Liver (tissue), 9 donors: ENCODE measurements around the gene NIM1K. TPM values are rescaled to one million over a fixed set of nuclear protein-coding genes. Genes with fewer than 3 reads are reported as not detected.

ENCODE experiments used
- DNase-seq: peaks from one replicate; pipeline ENCODE4 v3.0.0-alpha.2; 2017; ENCODE audit warnings: low spot score
- H3K27ac ChIP-seq, 2 donors: one replicate each; pipeline ENCODE4 v1.7.0; 2013; ENCODE audit warnings: inconsistent platforms in 2 of 2, low read length in 2 of 2, control low read depth in 1 of 2, low read depth in 1 of 2, mild to moderate bottlenecking in 1 of 2
- H3K27me3 ChIP-seq, 4 donors: one replicate each; pipeline versions ENCODE4 v1.6.1 to v1.7.0; 2013; ENCODE audit warnings: low read length in 3 of 4, inconsistent platforms in 1 of 4, mild to moderate bottlenecking in 1 of 4, moderate library complexity in 1 of 4; ENCODE audit not compliant: control insufficient read depth in 4 of 4, insufficient read depth in 4 of 4
- H3K36me3 ChIP-seq, 4 donors: one replicate each; pipeline versions ENCODE4 v1.6.1 to v1.7.0; 2013; ENCODE audit warnings: low read length in 3 of 4, mild to moderate bottlenecking in 3 of 4, low read depth in 1 of 4, moderate library complexity in 1 of 4; ENCODE audit not compliant: control insufficient read depth in 4 of 4, insufficient read depth in 3 of 4
- H3K4me1 ChIP-seq, 4 donors: one replicate each; pipeline versions ENCODE4 v1.6.1 to v1.7.0; 2013; ENCODE audit warnings: low read length in 3 of 4, mild to moderate bottlenecking in 3 of 4, moderate library complexity in 1 of 4; ENCODE audit not compliant: control insufficient read depth in 4 of 4, insufficient read depth in 4 of 4
- H3K4me3 ChIP-seq, 3 donors: one replicate each; pipeline versions ENCODE4 v1.6.1 to v1.7.0; 2013; ENCODE audit warnings: low read length in 3 of 3, control low read depth in 1 of 3, low read depth in 1 of 3, mild to moderate bottlenecking in 1 of 3
- H3K9ac ChIP-seq, 2 donors: one replicate each; pipeline ENCODE4 v1.7.0; 2013; ENCODE audit warnings: low read length in 2 of 2, mild to moderate bottlenecking in 2 of 2, moderate library complexity in 2 of 2, control low read depth in 1 of 2, low read depth in 1 of 2
- H3K9me3 ChIP-seq, 4 donors: one replicate each; pipeline versions ENCODE4 v1.6.1 to v1.7.0; 2013; ENCODE audit warnings: low read length in 3 of 4; ENCODE audit not compliant: control insufficient read depth in 4 of 4
- ATF3 ChIP-seq: IDR thresholded peaks from 2 replicates; pipeline ENCODE4 v1.6.1; 2016; ENCODE audit warnings: antibody characterized with exemption
- CTCF ChIP-seq: fragments of 150-350 bp; IDR thresholded peaks from 2 replicates; pipeline ENCODE4 v1.5.1; 2017; ENCODE audit warnings: improper control_type of control experiment, low read depth, low read length; ENCODE audit not compliant: missing input control
- EGR1 ChIP-seq, 2 donors: IDR thresholded peaks; 2 replicates each; pipeline ENCODE4 v1.6.1; 2016 to 2018; ENCODE audit warnings: antibody characterized with exemption in 2 of 2, low read depth in 2 of 2
- FOXA1 ChIP-seq: IDR thresholded peaks from 2 replicates; pipeline ENCODE4 v1.6.1; 2016; ENCODE audit warnings: antibody characterized with exemption
- FOXA2 ChIP-seq: IDR thresholded peaks from 2 replicates; pipeline ENCODE4 v1.6.1; 2016; ENCODE audit warnings: antibody characterized with exemption
- GABPA ChIP-seq, 2 donors: IDR thresholded peaks in 1 of 2; conservative IDR thresholded peaks in 1 of 2; 2 replicates each; pipeline ENCODE4 v1.6.1; 2016; ENCODE audit warnings: antibody characterized with exemption in 2 of 2, mild to moderate bottlenecking in 1 of 2, moderate library complexity in 1 of 2
- HNF4A ChIP-seq, 2 donors: conservative IDR thresholded peaks; 2 replicates each; pipeline ENCODE4 v1.6.1; 2016; ENCODE audit warnings: antibody characterized with exemption in 2 of 2, mild to moderate bottlenecking in 2 of 2
- HNF4G ChIP-seq: IDR thresholded peaks from 2 replicates; pipeline ENCODE4 v1.6.1; 2016; ENCODE audit warnings: antibody characterized with exemption
- JUND ChIP-seq, 2 donors: IDR thresholded peaks; 2 replicates each; pipeline ENCODE4 v1.6.1; 2016; ENCODE audit warnings: antibody characterized with exemption in 2 of 2
- MAX ChIP-seq: IDR thresholded peaks from 2 replicates; pipeline ENCODE4 v1.6.1; 2016; ENCODE audit warnings: antibody characterized with exemption
- NR2F2 ChIP-seq: IDR thresholded peaks from 2 replicates; pipeline ENCODE4 v1.6.1; 2016; ENCODE audit warnings: antibody characterized with exemption
- RAD21 ChIP-seq, 2 donors: IDR thresholded peaks; 2 replicates each; pipeline ENCODE4 v1.6.1; 2016; ENCODE audit warnings: antibody characterized with exemption in 2 of 2, mild to moderate bottlenecking in 2 of 2
- REST ChIP-seq: IDR thresholded peaks from 2 replicates; pipeline ENCODE4 v1.6.1; 2016; ENCODE audit warnings: antibody characterized with exemption, mild to moderate bottlenecking
- RXRA ChIP-seq, 2 donors: IDR thresholded peaks; 2 replicates each; pipeline ENCODE4 v1.6.1; 2017 to 2018; ENCODE audit warnings: antibody characterized with exemption in 2 of 2, mild to moderate bottlenecking in 1 of 2
- SP1 ChIP-seq: IDR thresholded peaks from 2 replicates; pipeline ENCODE4 v1.6.1; 2018; ENCODE audit warnings: antibody characterized with exemption, mild to moderate bottlenecking
- TAF1 ChIP-seq: conservative IDR thresholded peaks from 2 replicates; pipeline ENCODE4 v1.6.1; 2016; ENCODE audit warnings: antibody characterized with exemption, mild to moderate bottlenecking
- YY1 ChIP-seq: IDR thresholded peaks from 2 replicates; pipeline ENCODE4 v1.6.1; 2016; ENCODE audit warnings: antibody characterized with exemption, mild to moderate bottlenecking
- ZBTB33 ChIP-seq: IDR thresholded peaks from 2 replicates; pipeline ENCODE4 v1.6.1; 2016; ENCODE audit warnings: antibody characterized with exemption
- WGBS: extraction: QIAGEN DNeasy Blood & Tissue Kit; methylation state at CpG from one replicate; pipeline ENCODE4 v1.1.7; 2013; 5-methylcytosine and 5-hydroxymethylcytosine counted together
- polyA plus RNA-seq, 2 donors: library from polyadenylated mRNA; stranded (reverse) in 1 of 2; unstranded in 1 of 2; fragments of 200-250 nt in 1 of 2; fragments of >200 nt in 1 of 2; fragmentation: Nextera tagmentation in 1 of 2; extraction: Ambion mirVana in 1 of 2; gene quantifications; one replicate each; pipeline versions ENCODE4 v1.2.1 to v1.2.3, GENCODE V29; 2013 to 2015
- total RNA-seq, 2 donors: library from RNA; depleted of rRNA; stranded (reverse); fragments of >200 nt; gene quantifications; one replicate each; pipeline ENCODE4 v1.2.3, GENCODE V29; 2014
- donor health status: healthy.
- donor health status: healthy.
- donor health status: healthy.
- donor health status: healthy.
- donor health status: healthy.

The NIM1K gene
- total and polyA plus RNA-seq, 4 donors: 0.07 to 0.15 TPM; not detected in 2

GRCh38 chr5:43312699-43313034 is 120.6 kb downstream of the NIM1K start:
- peaks cover under 1 to 65% (median 34%) of the 10 kb centered on the region in 4 donors for H3K4me1 ChIP-seq
- DNase-seq: no peak
- no peaks in the 10 kb centered on the region for H3K9me3 ChIP-seq
- 2% methylated on average over 9 of the region's 9 CpGs for WGBS
- TF ChIP-seq RAD21 (IDR thresholded peaks at IDR 0.05) (no peak), ZBTB33 (no peak), RXRA (IDR thresholded peaks at IDR 0.05) (no peak), YY1 (no peak), JUND (IDR thresholded peaks at IDR 0.05) (no peak), FOXA1 (no peak), FOXA2 (no peak), CTCF (no peak), MAX (no peak), ATF3 (no peak), HNF4G (no peak), REST (no peak)
- no peaks in the 10 kb centered on the region for H3K36me3 ChIP-seq
- H3K27ac ChIP-seq: peak overlapping the region; percentile 91 to 98
- peak overlapping the region; percentile 64 to 83 for H3K9ac ChIP-seq
- no peaks in the 10 kb centered on the region for H3K27me3 ChIP-seq
- peak overlapping the region; percentile 69 to 97 (median 95) for H3K4me3 ChIP-seq

- under 1% methylated on average over 70 of the region's 70 CpGs for WGBS
- peak within 1 kb of the TSS; percentile 69 to 97 (median 95) for H3K4me3 ChIP-seq
- H3K4me1 ChIP-seq: peaks cover 0 to 60% (median 32%) of the 10 kb centered on the region in 4 donors
- H3K9me3 ChIP-seq: no peaks in the 10 kb centered on the region
- H3K27ac ChIP-seq: peak within 1 kb of the TSS; percentile 91 to 98
- H3K9ac ChIP-seq: peak within 1 kb of the TSS; percentile 78 to 83
- H3K36me3 ChIP-seq: no peaks in the 10 kb centered on the region
- DNase-seq: peak; percentile 98
- H3K27me3 ChIP-seq: no peaks in the 10 kb centered on the region
- TF ChIP-seq RAD21 (IDR thresholded peaks at IDR 0.05): peak in 1 of 2 donors; percentile 23
- peak; percentile 98 for TF ChIP-seq SP1
- no peak for TF ChIP-seq FOXA1
- peak; percentile 68 to 78 for TF ChIP-seq HNF4A (conservative IDR thresholded peaks at IDR 0.05)
- no peak for TF ChIP-seq ATF3
- peak; percentile 40 to 64 for TF ChIP-seq JUND (IDR thresholded peaks at IDR 0.05)
- no peak for TF ChIP-seq CTCF
- TF ChIP-seq NR2F2: no peak
- TF ChIP-seq FOXA2: no peak
- peak; percentile 96 for TF ChIP-seq TAF1
- peak in 1 of 2 donors; percentile 34 for TF ChIP-seq RXRA (IDR thresholded peaks at IDR 0.05)
- peak in 1 of 2 donors; percentile 47 for TF ChIP-seq EGR1 (IDR thresholded peaks at IDR 0.05; ENCODE audit: low read depth in 2 of 2)
- TF ChIP-seq GABPA (IDR thresholded peaks at IDR 0.05 in 1 of 2, conservative IDR thresholded peaks at IDR 0.05 in 1 of 2): peak in 1 of 2 donors; percentile 78
- peak; percentile 87 for TF ChIP-seq YY1
Observed at GRCh38 chr5:43313035-43313853, 121.2 kb downstream of the NIM1K start, which contains the start of gene HMGCS1. Gene HMGCS1 (minus strand): TSS chr5:43313412. CDS start chr5:43298965, 14,447 bp downstream.
